Heart left ventricle (tissue), 13 donors: Measurements from ENCODE around the gene NFATC2.

Source experiments
- POLR2A ChIP-seq, 2 donors: fragments of 450-650 bp; IDR thresholded peaks; one replicate each; pipeline ENCODE4 v1.6.1; 2017; ENCODE audit warnings: antibody characterized with exemption in 2 of 2, mild to moderate bottlenecking in 2 of 2, moderate library complexity in 2 of 2
- TF ChIP-seq, protein P1 (sequence below), 12 donors: fragments of 200-600 bp; sonication (generic) in 4 of 12; IDR thresholded peaks; one replicate each; pipeline versions ENCODE4 v1.5.0 to v1.8.0; 2018 to 2022; ENCODE audit warnings: antibody characterized with exemption in 12 of 12, mild to moderate bottlenecking in 5 of 12
- donor health status: ischemic (EF 13 %, LVEDD 7.1; RV severe dilation, severe dysfunction).
- donor health status: DM: no; HTN: yes; CAD: no.
- donor health status: DM: no; HTN: no; CAD: no.
- donor health status: ischemic (EF 25% LVEDD 6.9; RV normal size, moderate dysfunction).
- donor health status: ischemic (EF 25% LVEDD 5.7; RV mildly dilated, moderate dysfunction).
- donor health status: ischemic (EF 35%, LVEDD 5.7; RV mildly dilated, moderate dysfunction).
- donor health status: nonischemic (EF 11% LVEDD 7.7; RV severe dilation, severe dysfunction).
- donor health status: DM: yes; HTN: yes; CAD: no.
- donor health status: PGD.
- donor health status: ischemic (EF 29% LVEDD 5.4; RV normal size, mild dysfunction).
- donor health status: nonischemic (EF 23%, LVEDD 6.1; RV moderate dilation, normal function).

- TF ChIP-seq, protein P1, sequence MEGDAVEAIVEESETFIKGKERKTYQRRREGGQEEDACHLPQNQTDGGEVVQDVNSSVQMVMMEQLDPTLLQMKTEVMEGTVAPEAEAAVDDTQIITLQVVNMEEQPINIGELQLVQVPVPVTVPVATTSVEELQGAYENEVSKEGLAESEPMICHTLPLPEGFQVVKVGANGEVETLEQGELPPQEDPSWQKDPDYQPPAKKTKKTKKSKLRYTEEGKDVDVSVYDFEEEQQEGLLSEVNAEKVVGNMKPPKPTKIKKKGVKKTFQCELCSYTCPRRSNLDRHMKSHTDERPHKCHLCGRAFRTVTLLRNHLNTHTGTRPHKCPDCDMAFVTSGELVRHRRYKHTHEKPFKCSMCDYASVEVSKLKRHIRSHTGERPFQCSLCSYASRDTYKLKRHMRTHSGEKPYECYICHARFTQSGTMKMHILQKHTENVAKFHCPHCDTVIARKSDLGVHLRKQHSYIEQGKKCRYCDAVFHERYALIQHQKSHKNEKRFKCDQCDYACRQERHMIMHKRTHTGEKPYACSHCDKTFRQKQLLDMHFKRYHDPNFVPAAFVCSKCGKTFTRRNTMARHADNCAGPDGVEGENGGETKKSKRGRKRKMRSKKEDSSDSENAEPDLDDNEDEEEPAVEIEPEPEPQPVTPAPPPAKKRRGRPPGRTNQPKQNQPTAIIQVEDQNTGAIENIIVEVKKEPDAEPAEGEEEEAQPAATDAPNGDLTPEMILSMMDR (IDR thresholded peaks at IDR 0.05): no peak
- TF ChIP-seq POLR2A (IDR thresholded peaks at IDR 0.05): no peak
Measured at GRCh38 chr20:51525241-51526105, 17.0 kb downstream of the NFATC2 start.
